ENCODE data around the gene TSPAN6. TPM values are rescaled to one million over a fixed set of nuclear protein-coding genes. Genes with fewer than 3 reads are reported as not detected.

TSPAN6 gene
- total RNA-seq, 2 experiments from 2014 or later = 0.36 to 0.43 TPM

GRCh38 chrX:100648458-100649417, 12.1 kb upstream of the TSPAN6 start:
- no peaks in the 10 kb centered on the region for H3K36me3 Mint-ChIP-seq (ENCODE audit: low read depth)
- peaks cover 13% of the 10 kb centered on the region for H3K27me3 Mint-ChIP-seq
- no peak overlapping the region for H3K27ac Mint-ChIP-seq
- DNase-seq (no peak), ATAC-seq (no peak)
- ChIA-PET POLR2A (no interaction called here), CTCF (interaction anchor here (0.8 kb wide), 1 partner anchor 11 kb away, joined by 3 read pairs; no protein-coding TSS in a partner anchor)
- intact Hi-C loops (cut with micrococcal nuclease) = no loop called here
- H3K9me3 Mint-ChIP-seq = no peaks in the 10 kb centered on the region
- no peak for TF ChIP-seq CTCF (IDR thresholded peaks at IDR 0.05)
- no peaks in the 10 kb centered on the region for H3K4me1 Mint-ChIP-seq (ENCODE audit: low read depth)
- no peak overlapping the region for H3K4me3 Mint-ChIP-seq

GRCh38 chrX:100647739-100648138, 11.1 kb upstream of the TSPAN6 start:
- H3K9me3 Mint-ChIP-seq = no peaks in the 10 kb centered on the region
- POLR2A ChIA-PET = no interaction called here
- DNase-seq = no peak

GRCh38 chrX:100647095-100647494, 10.5 kb upstream of the TSPAN6 start:
- ATAC-seq = no peak
- DNase-seq = no peak
- peaks cover 8% of the 10 kb centered on the region for H3K27me3 Mint-ChIP-seq
- H3K27ac Mint-ChIP-seq = no peak overlapping the region
- TF ChIP-seq CTCF (IDR thresholded peaks at IDR 0.05) = no peak
- intact Hi-C loops (cut with micrococcal nuclease) = no loop called here
- ChIA-PET POLR2A (no interaction called here), CTCF (interaction anchor here (1.6 kb wide), 1 partner anchor 122 kb away, joined by 6 read pairs; no protein-coding TSS in a partner anchor)
- no peak overlapping the region for H3K4me3 Mint-ChIP-seq
- no peaks in the 10 kb centered on the region for H3K36me3 Mint-ChIP-seq (ENCODE audit: low read depth)
- no peaks in the 10 kb centered on the region for H3K4me1 Mint-ChIP-seq (ENCODE audit: low read depth)
- H3K9me3 Mint-ChIP-seq = no peaks in the 10 kb centered on the region

More at GRCh38 chrX:100647739-100648138, 11.1 kb upstream of the TSPAN6 start:
- no peak for ATAC-seq
- H3K4me3 Mint-ChIP-seq = no peak overlapping the region
- peaks cover 8% of the 10 kb centered on the region for H3K27me3 Mint-ChIP-seq
- intact Hi-C loops (cut with micrococcal nuclease) = no loop called here
- TF ChIP-seq CTCF (IDR thresholded peaks at IDR 0.05) = no peak
- CTCF ChIA-PET = interaction anchor here (1.6 kb wide), 1 partner anchor 121 kb away, joined by 6 read pairs; no protein-coding TSS in a partner anchor
- H3K4me1 Mint-ChIP-seq (ENCODE audit: low read depth) = no peaks in the 10 kb centered on the region
- H3K27ac Mint-ChIP-seq = no peak overlapping the region
- H3K36me3 Mint-ChIP-seq (ENCODE audit: low read depth) = no peaks in the 10 kb centered on the region

GRCh38 chrX:100645106-100645505, 8.5 kb upstream of the TSPAN6 start:
- no peaks in the 10 kb centered on the region for H3K4me1 Mint-ChIP-seq (ENCODE audit: low read depth)
- peaks cover 9% of the 10 kb centered on the region for H3K27me3 Mint-ChIP-seq
- no peak overlapping the region for H3K27ac Mint-ChIP-seq
- DNase-seq (no peak), ATAC-seq (no peak)
- no peak for TF ChIP-seq CTCF (IDR thresholded peaks at IDR 0.05)
- ChIA-PET POLR2A (no interaction called here), CTCF (interaction anchor here (1.3 kb wide), 1 partner anchor 133 kb away, joined by 3 read pairs; no protein-coding TSS in a partner anchor)
- H3K36me3 Mint-ChIP-seq (ENCODE audit: low read depth) = no peaks in the 10 kb centered on the region
- no peaks in the 10 kb centered on the region for H3K9me3 Mint-ChIP-seq
- intact Hi-C loops (cut with micrococcal nuclease) = no loop called here
- H3K4me3 Mint-ChIP-seq = no peak overlapping the region
